AG08396 (cell line): ENCODE data around the gene FXYD1.
"Not testable (repeated sequence)": the region's sequence is repeated elsewhere in the genome, so short reads cannot be mapped to it uniquely, and the experiment has no call there.

Source experiments
- DNase-seq: peaks from one replicate; pipeline ENCODE4 v3.0.0; 2012; ENCODE audit warnings: low spot score, mixed read lengths

The FXYD1 gene

DNA sequence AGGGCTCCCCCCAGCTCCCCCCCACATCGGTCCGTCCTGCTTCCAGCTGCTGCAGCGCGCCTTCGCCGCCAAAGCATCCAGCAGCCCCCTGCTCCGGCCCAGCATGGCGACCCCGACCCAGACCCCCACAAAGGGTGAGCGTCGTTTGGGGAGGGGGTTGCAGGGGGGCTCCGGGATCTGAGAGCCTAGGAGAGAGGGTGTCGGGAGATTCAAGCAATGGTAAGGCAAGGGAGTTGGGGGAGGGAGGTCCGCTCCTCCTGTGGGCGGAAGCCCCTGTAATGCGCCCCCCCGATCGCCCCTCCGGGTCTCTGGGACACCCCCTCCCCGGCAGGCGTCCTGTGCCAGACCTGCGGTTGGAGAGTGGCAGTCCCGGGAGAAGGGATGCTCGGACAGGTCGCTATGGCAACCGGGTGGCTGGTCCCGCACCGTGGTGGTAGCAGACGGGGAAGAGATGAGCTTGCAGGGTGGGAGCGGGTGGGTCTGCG, 4.6 kb downstream of the FXYD1 start, which contains the start of gene FXYD7:
FXYD7 (plus strand) TSS at position 25 of the 485 bp plus-strand sequence; CDS start at position 104, 79 bp downstream.
- no peak for DNase-seq

DNA sequence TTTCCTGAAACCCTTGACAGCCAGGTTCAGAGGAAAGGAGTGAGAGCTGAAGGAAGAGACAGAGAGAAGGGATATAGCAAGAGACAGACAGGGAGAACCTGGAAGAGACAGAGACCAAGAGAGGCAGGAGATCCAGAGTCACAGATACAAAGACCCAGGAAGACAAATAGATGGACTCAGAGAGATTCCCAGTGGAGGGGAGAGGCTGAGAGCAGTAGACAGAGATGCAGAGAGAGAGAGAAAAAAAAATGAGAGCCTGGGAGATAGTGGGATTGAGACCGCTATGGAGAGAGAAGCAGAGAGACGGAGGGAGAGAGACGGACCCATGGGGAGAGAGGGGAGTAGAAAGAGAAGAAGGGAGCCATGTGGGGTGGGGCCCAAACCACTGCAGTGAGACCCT, 5.2 kb downstream of the FXYD1 start:
- DNase-seq, result no peak

DNA sequence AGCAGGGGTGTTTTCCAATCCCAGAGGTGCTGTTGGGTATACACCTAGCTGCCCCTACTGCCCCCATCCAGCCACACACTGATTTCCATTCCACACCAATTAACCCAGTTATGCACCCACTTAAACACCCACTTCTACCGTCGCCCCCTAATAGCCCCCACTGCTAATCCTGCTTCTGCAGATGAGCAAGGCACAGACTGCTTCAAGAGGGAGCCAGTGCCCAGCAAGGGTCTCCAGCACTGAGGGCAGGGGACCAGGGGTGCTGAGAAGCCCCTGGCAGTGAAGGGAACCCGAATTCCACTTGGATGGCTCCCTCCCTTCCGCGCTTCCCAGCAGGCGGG, 5.6 kb downstream of the FXYD1 start:
- DNase-seq, result no peak

DNA sequence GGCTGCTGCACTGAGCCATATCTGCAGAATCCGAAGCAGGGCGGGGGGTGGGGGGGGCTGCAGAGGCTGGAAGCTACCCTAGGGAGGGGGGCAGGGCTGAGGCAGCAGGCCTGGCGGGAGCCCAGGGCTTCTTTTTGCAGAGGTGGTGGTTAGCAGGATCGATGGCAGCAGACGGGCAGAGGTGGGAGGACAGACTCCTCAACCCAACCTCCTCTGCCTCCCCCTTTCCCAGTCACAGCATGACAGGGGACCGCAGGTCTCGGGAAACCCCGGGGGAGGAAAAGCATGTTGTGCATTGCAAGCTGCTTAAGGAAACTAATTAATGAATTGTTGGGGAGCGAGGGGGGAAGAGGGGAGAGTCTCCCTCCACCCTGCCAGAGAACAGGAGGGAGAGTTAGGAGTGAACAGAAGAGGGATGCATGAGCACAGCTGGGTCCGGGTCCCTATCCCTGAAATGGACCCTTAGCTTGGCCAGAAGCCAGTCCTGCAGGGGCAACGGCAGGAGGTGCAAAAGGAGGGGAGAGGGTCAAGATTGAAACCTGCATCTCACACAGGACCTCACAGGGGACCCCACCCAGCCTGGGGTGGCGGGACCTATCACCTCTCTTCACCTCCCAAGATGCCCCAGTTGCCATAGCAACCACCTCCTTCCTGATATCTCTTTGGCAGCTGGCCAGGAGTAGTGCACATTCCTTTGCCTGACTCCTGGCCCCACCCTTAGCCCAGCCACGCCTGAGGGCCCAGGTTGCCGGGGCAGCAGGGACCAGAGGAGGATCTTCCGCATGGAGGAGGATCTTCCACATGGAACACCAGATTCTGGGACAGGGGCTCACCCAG, 6.2 kb downstream of the FXYD1 start:
- DNase-seq, result no peak

DNA sequence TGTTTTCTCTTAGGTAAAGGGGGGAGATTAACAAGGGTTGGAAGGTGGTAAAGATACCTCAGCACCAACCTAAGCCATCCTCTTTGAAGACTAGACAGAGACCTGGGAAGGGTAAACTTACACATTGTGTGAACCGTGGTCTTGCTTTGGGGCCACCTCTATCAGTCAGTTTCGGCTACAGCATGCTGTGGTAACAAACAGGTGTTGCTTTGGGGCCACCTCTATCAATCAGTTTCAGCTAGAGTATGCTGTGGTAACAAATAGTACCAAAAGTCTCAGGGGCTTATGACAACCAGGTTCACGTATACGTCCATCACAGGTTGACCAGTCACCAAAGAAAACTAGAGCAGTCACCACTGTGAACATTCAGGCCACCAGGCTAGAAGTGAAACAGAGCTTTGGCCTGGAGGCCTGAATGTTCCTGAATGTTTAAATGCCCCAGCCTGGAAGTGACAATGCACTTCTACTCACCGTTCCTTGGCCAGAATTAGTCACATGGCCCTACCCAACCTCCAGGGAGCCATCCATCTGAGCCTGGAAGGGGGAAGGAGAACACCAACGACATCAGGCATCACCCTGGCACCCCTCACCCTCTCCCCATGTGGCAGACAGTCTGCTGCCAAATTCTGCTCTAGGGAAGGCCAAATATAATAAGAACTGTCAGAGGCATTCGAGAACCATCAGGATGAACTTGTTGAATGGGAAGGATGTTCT, 8.3 kb downstream of the FXYD1 start:
- no peak for DNase-seq

DNA sequence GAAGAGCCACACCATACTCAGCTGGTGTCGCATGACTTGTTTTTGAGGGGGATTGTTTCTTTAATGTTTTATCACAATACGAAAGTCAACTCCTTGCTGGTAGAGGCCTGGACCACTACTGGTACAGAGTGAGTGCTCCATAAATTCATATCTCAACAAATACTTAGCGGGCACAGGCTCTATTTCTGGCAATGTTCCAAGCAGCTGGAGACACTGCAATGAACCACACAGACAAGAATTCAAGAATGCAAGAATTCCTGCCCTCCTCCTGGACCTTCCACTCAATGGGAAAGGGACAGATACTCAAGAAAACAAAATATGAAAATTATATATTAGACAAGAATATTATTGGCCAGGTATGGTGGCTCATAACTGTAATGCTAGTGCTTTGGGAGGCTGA, 10.8 kb downstream of the FXYD1 start:
- no peak for DNase-seq

DNA sequence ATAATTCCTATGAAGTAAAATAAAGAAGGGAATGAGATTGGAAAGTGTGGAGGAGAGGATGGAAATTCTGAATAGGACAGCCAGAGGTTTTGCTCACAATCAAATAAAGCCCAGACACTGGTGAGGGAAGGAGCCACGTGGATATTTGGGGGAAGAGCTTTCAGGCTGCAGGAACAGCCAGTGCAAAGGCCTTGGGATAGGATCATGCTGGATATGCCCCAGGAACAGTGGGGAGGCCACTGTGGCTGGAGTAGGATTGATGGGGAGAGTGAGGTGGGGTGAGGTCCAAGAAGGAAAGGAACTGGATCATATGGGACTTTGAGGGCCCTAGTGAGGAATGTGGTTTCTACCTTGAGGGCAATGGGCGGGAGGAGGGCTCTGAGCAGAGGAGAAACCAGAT, 11.8 kb downstream of the FXYD1 start:
- DNase-seq, result no peak

DNA sequence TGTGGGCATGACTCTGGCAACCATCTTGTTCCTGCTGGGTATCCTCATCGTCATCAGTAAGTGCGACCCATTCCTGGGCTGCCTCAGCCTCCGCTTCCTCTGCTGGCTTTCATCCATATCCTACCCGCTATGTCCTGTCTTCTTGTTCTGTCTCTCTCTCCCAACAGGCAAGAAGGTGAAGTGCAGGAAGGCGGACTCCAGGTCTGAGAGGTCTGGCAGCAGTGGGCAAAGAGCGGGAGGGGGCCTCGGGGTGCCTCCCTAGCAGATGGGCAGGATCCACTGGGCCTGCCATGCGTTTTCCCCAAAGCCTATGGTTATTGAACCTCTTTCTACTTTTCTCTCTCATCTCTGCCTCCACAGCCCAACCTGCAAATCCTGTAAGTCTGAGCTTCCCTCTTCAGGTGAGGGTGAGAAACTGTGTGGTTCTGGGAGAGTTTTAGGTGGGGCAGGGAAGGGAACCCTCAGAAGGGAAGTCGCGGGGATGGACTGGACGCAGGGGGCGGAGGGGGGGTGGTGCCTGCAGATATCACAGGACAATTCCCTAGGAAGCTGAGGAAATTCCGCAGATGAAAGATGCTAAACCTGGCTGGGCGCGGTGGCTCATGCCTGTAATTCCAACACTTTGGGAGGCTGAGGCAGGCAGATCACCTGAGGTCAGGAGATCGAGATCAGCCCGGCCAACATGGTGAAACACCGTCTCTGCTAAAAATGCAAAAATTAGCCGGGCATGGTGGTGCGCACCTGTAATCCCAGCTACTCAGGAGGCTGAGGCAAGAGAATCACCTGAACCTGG, 12.8 kb downstream of the FXYD1 start:
- DNase-seq, result no peak

DNA sequence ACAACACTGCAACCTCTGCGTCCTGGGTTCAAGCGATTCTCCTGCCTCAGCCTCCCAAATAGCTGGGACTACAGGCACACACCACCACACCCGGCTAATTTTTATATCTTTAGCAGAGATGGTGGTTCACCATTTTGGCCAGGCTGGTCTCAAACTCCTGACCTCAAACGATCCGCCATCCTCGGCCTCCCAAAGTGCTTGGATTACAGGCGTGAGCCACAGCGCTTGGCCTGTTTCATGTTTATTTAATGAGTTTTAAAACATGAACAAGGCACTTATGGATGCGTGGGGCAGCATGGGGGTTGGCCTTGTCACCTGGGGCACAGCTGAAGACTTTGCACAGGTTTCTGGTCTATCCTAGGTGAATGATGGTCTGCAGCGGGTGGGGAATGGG, 14.5 kb downstream of the FXYD1 start:
- not testable (repeated sequence) for DNase-seq

DNA sequence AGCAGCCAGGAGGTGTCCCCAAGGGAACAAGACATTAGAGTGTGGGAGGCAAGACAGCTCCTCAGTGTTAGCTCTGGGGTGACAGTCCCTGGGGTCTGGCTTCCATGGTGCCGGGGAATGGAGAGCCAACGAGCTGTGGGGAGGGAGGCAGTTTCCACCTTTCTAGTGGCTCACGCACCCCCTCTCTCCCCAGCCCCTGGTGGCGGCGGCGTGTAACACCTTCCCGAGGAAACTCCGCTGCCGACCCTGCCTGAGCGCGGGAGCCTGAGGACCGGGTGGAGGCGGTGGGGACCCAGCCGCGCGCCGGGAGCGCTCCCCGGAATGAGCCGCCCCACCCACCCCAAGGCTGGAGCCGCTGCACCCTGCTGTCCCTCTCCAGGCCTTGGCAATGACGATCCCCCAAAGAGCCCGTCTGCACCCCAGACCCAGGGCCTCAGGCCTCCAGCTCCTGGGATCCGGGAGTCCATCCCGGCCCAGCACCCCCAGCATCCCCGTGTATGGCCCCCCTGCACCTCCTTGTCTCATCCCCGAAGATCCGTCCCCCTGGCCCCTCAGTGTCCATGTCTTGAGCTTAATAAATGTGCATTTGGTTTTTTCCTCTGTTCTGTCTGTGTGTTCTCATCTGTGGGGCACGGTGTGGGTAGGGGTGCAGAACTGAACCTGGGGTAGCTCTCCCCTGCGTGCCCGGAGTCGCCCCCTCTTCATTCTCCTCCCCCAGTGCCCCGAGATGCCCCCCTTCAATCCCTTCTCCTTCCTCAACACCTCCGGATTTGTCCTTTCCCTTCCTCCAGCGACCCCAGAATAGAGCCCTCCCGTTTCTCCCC, 15.3 kb downstream of the FXYD1 start:
- DNase-seq, result peak; percentile 81

DNA sequence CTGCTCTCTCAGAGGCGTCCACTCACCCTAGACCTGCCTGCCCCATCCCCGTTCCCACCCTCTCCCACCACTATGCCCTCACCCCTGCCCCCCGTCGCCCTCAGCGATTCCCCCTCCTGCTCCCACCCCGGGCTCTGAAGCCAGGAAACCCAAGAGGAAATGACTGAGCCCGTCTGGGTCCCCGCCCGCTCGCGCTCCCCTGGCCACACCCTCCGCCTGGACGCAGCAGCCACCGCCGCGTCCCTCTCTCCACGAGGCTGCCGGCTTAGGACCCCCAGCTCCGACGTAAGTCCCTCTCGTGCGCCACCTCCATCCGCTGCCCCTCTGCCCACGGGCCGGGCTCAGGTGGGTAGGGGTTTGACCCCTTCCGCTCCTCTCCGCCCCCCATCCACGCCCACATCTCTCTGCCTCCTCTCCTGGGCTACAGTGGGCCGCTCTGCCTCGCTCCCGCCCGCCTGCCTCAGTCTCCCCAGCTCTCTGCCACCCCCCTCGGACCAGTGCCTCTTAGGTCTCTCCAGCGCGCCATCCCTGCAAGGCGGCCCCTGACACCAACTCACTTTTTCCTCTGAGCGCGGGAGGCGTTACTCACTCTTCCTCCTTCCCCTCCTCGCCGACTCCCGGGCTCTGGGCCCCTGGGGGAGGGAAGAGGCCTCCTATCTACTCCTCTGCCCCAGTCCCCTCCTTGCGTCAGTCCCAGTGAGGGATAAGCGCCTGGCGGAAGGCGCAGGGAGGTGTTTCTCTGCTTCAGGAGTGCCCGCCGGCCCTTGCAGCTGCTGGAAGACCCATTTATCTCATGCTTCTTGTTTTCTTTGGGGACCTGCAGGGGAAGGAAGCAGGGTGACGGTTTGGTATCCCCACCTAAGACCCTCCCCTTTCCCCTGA, 16.1 kb downstream of the FXYD1 start, which contains the start of gene FXYD5:
FXYD5 (plus strand) TSS at position 211 of the 882 bp plus-strand sequence. CDS start 816 bp downstream, outside the sequence.
- peak; percentile 88 for DNase-seq

DNA sequence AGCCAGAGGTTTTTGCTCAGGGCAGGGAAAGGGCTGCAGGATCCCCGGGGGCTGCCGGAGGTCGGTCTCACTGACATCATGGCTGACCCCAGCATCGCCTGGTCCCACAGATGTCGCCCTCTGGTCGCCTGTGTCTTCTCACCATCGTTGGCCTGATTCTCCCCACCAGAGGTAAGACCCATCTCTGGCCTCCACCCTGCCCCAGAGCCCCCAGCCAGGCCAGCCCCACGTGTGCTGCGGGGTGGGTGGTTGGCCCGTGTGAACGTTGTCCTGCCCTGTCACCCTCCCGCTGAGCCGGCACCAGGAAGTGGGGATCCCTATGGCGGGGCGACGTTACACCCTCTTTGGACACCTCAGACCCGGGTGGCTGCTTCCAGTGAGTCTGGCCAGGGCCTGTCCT, 16.8 kb downstream of the FXYD1 start:
- DNase-seq, result no peak

DNA sequence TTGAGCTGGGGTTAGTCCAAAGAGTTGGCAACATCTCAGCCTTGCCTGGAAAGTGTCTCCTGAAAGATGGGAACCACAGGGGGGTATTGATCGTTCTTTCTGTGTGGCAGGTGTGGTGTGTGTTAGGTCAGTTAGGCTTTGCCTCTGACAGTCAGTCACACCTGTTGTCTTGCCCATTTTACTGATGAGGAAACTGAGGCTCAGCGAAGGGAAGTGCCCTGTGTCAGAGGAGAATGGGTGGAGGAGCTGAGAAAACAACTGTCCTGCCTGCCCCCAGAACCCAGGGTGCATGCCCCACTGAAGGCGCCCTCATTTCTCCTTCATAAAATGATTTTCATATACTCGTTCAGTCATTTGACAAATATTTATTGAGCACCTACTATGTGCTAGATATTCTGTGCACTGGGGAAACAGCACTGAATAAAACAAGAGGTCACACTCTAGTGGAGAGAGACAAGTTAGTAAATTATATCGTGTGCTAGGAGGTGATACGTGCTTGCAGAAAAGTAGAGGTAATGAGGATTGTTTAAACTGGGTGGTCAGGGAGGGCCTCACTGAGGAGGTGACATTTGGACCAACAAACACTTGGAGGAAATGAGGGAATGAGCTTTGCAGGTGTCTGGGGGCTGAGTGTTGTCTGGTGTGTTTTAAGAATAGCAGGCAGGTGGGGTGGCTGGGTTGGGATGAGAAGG, 17.5 kb downstream of the FXYD1 start:
- DNase-seq, result no peak

DNA sequence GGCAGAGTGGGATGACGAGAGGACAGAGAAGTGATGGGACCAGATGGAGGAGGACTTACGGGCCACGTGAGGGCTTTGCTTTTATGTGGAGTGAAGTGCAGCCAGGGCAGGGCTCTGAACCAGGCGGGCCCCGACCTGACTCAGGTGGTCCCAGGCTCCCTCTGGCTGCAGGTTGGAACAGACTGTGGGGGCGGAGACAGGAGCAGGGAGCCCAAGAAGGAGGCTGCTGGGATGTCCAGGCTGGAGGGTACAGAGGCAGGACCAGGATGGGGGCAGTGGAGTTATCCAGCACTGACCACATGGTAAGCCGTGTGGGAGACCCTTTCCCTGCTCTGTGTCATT, 18.0 kb downstream of the FXYD1 start:
- DNase-seq, result no peak

DNA sequence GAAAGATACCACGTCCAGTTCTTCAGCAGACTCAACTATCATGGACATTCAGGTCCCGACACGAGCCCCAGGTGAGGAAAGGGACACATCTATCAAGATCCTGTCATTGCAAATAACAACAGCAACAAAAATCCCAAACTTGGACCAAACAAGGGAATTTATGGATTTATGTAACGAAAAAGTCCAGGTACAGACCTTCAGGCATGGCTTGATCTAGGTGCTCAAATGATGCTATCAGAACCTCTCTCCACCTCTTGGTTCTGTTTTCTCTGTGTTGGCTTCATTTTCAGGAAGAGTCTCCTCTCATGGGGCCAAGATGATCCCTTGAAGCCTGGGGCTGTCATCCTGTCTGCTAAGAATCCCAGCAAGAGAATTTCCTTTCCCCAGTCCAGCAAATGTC, 18.8 kb downstream of the FXYD1 start:
- DNase-seq, result no peak

DNA sequence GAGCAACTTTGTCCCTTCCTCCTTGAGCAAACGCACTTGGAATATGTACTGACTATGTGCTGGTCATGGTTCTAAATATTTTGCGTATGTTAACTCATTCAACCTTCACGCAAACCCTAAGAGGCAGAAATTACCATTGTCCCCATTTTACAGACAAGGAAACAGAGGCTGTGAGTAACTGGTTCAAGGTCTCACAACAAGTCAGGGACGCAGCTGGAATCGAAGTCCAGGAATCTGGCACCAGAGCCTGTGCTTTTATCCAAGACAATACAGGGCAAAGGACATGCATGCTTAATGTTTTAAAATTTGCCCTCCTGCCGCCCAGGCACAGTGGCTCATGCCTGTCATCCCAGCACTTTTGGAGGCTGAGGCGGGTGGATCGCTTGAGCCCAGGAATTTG, 21.0 kb downstream of the FXYD1 start:
- DNase-seq, result no peak

DNA sequence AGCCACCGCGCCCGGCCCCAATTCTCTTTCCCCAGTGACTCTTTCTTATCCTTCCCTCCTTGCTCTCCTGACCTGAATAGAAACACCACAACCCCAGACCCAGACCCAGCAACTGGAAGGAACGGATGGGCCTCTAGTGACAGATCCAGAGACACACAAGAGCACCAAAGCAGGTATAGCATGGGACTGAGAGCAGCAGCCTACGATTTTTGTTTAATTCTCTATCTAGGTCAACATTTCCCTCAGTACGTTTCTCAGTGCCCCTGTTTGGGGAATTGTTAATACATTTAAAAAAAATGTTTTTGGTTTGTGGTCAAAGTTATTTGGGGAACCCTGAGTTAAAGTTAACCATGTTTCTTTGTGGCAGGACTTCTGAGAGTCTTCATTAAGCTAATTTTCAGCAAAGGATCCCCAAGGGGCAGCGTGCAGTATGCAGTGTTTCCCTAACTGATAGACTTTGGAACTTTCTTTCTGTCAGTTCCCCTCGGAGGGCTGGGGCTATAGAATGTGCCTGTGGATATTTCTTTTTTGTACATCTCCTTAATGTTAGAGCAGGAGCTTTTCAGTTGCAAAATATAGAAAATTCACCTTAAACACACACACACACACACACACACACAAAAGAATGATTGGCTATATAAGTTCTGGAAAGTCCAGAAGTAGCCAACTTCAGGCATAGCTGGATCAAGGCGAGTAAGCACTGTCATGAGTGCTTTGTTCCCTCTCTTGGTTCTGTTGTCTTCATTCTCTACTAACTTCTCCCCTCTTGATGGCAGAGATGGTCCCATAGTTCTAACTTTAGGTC, 22.2 kb downstream of the FXYD1 start:
- DNase-seq, result no peak

DNA sequence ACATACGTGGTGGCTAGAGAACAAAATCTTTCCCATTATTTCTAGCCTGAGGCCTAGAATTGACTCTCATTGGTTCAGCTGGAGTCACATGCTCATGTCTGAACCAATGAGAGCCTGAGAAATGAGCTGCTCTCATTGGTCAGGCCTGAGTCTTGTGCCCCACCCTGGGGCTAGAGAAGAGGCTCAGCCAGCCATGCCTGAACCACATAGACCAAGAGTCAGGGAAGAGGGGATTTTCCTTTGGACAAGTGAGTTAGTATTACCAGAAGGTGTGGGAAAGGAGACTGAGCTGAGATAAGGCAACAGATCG, 22.8 kb downstream of the FXYD1 start:
- DNase-seq, result no peak
